AG09319 (cell line): Measurements from ENCODE around the gene FILIP1.

Experiments
- DNase-seq: peaks from one replicate; pipeline ENCODE4 v3.0.0-alpha.2; 2010; ENCODE audit warnings: low read depth; ENCODE audit errors: extremely low read depth
- CTCF ChIP-seq: IDR thresholded peaks from 2 replicates; pipeline ENCODE4 v1.5.1; 2011; ENCODE audit warnings: low read depth, mild to moderate bottlenecking, inconsistent platforms, low read length, moderate library complexity

Gene FILIP1

GRCh38 chr6:75377386-75377785 lies 116.2 kb downstream of the FILIP1 start:
- TF ChIP-seq CTCF = no peak
- no peak for DNase-seq

- TF ChIP-seq CTCF = no peak
- DNase-seq = no peak
These were observed 117.1 kb downstream of the FILIP1 start for GRCh38 chr6:75376347-75377024.

- DNase-seq = no peak
- TF ChIP-seq CTCF = no peak
These were observed 118.6 kb downstream of the FILIP1 start for GRCh38 chr6:75374961-75375400.

GRCh38 chr6:75372884-75373283 lies 120.7 kb downstream of the FILIP1 start:
- TF ChIP-seq CTCF = no peak
- no peak for DNase-seq

- no peak for TF ChIP-seq CTCF
- DNase-seq = no peak
These were observed 123.6 kb downstream of the FILIP1 start for GRCh38 chr6:75370011-75370410.

GRCh38 chr6:75368864-75369402 lies 124.7 kb downstream of the FILIP1 start:
- no peak for DNase-seq
- no peak for TF ChIP-seq CTCF

- no peak for DNase-seq
- no peak; the same call in 1 of the 2 replicates for TF ChIP-seq CTCF
These were observed 125.3 kb downstream of the FILIP1 start for GRCh38 chr6:75368151-75368779.
